DOHH2 (cell line): ENCODE measurements around the gene SMYD5.

Source experiments
- H3F3A ChIP-seq: fragments of 200-600 bp; sonication (generic), shearing (Covaris generic); 2 replicates; pipeline ENCODE4 v1.6.0; 2016; ENCODE audit warnings: antibody characterized with exemption, mild to moderate bottlenecking; ENCODE audit not compliant: control insufficient read depth, insufficient read depth
- H3K27ac ChIP-seq: fragments of 200-600 bp; sonication (generic); 2 replicates; pipeline ENCODE4 v1.5.1; 2014; ENCODE audit warnings: low read depth, mild to moderate bottlenecking, low read length, moderate library complexity
- H3K27me3 ChIP-seq: fragments of 200-600 bp; sonication (generic); 2 replicates; pipeline ENCODE4 v1.6.1; 2014; ENCODE audit warnings: mild to moderate bottlenecking, low read length, mixed read lengths; ENCODE audit not compliant: control insufficient read depth
- H3K36me3 ChIP-seq: fragments of 200-600 bp; sonication (generic); 2 replicates; pipeline ENCODE4 v1.6.1; 2014; ENCODE audit warnings: mild to moderate bottlenecking, low read length, moderate library complexity, mixed read lengths; ENCODE audit not compliant: control insufficient read depth
- H3K4me1 ChIP-seq: fragments of 200-600 bp; sonication (generic); 2 replicates; pipeline ENCODE4 v1.6.1; 2014; ENCODE audit warnings: mild to moderate bottlenecking, low read length, mixed read lengths; ENCODE audit not compliant: control insufficient read depth
- H3K4me2 ChIP-seq: fragments of 200-600 bp; sonication (generic); 2 replicates; pipeline ENCODE4 v1.6.0; 2014; ENCODE audit warnings: mild to moderate bottlenecking, low read length, moderate library complexity
- H3K4me3 ChIP-seq: fragments of 200-600 bp; sonication (generic); 2 replicates; pipeline ENCODE4 v1.5.1; 2014; ENCODE audit warnings: mild to moderate bottlenecking, low read length, mixed read lengths
- H3K79me2 ChIP-seq: fragments of 200-600 bp; sonication (generic); 2 replicates; pipeline ENCODE4 v1.6.1; 2014; ENCODE audit warnings: mild to moderate bottlenecking, low read length, mixed read lengths; ENCODE audit not compliant: control insufficient read depth
- H3K9me2 ChIP-seq: fragments of 200-600 bp; sonication (generic); replicated peaks from 2 replicates; pipeline ENCODE4 v1.6.1; 2014; ENCODE audit warnings: mild to moderate bottlenecking, low read length, mixed read lengths; ENCODE audit not compliant: control insufficient read depth
- H3K9me3 ChIP-seq: fragments of 200-600 bp; sonication (generic); 2 replicates; pipeline ENCODE4 v1.6.1; 2014; ENCODE audit warnings: antibody characterized with exemption, low read length, mixed read lengths; ENCODE audit not compliant: control insufficient read depth, insufficient read depth
- H4K20me1 ChIP-seq: fragments of 200-600 bp; sonication (generic); 2 replicates; pipeline ENCODE4 v1.6.0; 2014; ENCODE audit warnings: low read depth, mild to moderate bottlenecking, antibody characterized with exemption, low read length, moderate library complexity; ENCODE audit not compliant: control insufficient read depth, insufficient read depth
- EZH2phosphoT487 ChIP-seq: fragments of 200-600 bp; sonication (generic); IDR thresholded peaks from 2 replicates; pipeline ENCODE4 v1.6.1; 2017; ENCODE audit warnings: borderline replicate concordance, mild to moderate bottlenecking, antibody characterized with exemption, low read length, moderate library complexity, mixed read lengths
- TF ChIP-seq, protein P1 (sequence below): fragments of 200-600 bp; sonication (generic); IDR thresholded peaks from one replicate; pipeline ENCODE4 v1.5.1; 2014; ENCODE audit warnings: antibody characterized with exemption, mild to moderate bottlenecking, low read depth, low read length; ENCODE audit not compliant: poor library complexity, severe bottlenecking

Gene SMYD5

DNA sequence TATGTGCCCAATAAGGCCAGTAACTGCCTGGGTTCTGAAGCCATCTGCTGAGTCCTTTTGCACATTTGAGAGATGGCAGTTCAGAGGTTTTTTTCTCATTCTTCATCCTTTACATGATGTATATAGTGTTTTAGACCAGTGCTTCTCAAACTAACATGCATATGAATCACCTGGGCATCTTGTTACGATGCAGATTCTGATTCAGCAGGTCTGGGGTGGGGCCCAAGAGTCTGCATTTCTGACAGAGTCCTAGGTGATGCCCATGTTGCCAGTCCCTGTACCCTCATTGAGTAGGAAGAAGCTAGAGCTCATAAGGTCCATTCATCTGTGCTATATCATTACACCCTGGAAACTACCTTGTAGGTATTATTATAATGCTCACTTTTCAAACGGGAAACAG lies 3.8 kb downstream of the SMYD5 start:
- no peaks in the 10 kb centered on the region for H3K9me2 ChIP-seq
- H3K27ac ChIP-seq = no peak overlapping the region
- no peak overlapping the region for H3K4me2 ChIP-seq
- H3K4me1 ChIP-seq = peaks cover 22% of the 10 kb centered on the region
- H3F3A ChIP-seq = peaks cover 3% of the 10 kb centered on the region; the same call in 1 of the 2 replicates
- TF ChIP-seq, protein P1, sequence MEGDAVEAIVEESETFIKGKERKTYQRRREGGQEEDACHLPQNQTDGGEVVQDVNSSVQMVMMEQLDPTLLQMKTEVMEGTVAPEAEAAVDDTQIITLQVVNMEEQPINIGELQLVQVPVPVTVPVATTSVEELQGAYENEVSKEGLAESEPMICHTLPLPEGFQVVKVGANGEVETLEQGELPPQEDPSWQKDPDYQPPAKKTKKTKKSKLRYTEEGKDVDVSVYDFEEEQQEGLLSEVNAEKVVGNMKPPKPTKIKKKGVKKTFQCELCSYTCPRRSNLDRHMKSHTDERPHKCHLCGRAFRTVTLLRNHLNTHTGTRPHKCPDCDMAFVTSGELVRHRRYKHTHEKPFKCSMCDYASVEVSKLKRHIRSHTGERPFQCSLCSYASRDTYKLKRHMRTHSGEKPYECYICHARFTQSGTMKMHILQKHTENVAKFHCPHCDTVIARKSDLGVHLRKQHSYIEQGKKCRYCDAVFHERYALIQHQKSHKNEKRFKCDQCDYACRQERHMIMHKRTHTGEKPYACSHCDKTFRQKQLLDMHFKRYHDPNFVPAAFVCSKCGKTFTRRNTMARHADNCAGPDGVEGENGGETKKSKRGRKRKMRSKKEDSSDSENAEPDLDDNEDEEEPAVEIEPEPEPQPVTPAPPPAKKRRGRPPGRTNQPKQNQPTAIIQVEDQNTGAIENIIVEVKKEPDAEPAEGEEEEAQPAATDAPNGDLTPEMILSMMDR = no peak
- TF ChIP-seq EZH2phosphoT487 = no peak
- peaks cover 49% of the 10 kb centered on the region for H3K79me2 ChIP-seq
- H3K27me3 ChIP-seq = no peaks in the 10 kb centered on the region
- H3K36me3 ChIP-seq = peaks cover 28% of the 10 kb centered on the region
- H4K20me1 ChIP-seq = no peaks in the 10 kb centered on the region
- H3K4me3 ChIP-seq = no peak overlapping the region
- H3K9me3 ChIP-seq = no peaks in the 10 kb centered on the region

DNA sequence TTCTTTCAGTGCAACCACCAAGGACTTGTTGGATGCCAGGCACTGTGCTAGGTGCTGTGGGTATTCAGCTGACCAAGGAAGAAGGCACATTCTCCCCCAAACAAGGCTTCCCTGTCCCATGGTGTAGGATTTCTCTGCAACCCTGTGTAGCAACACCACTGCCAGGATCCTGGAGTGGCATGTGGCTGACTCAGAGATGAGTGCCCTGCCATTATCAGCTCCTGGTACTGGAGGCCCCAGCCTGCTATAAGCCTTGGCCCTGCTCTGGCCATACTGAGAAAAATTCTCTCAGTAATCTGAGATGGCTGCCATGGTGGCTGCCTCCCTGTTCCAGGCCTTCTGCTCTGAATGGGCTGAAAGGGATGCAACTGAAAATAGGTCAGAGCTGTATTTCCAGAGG lies 4.3 kb downstream of the SMYD5 start:
- no peak overlapping the region for H3K4me3 ChIP-seq
- H3F3A ChIP-seq = peaks cover 2% of the 10 kb centered on the region; the same call in 1 of the 2 replicates
- H3K4me2 ChIP-seq = no peak overlapping the region
- no peaks in the 10 kb centered on the region for H3K27me3 ChIP-seq
- H3K9me3 ChIP-seq = no peaks in the 10 kb centered on the region
- TF ChIP-seq, protein P1 = no peak
- no peak for TF ChIP-seq EZH2phosphoT487
- peaks cover 30% of the 10 kb centered on the region for H3K36me3 ChIP-seq
- no peaks in the 10 kb centered on the region for H4K20me1 ChIP-seq
- H3K79me2 ChIP-seq = peaks cover 49% of the 10 kb centered on the region
- H3K4me1 ChIP-seq = peaks cover 17% of the 10 kb centered on the region
- no peak overlapping the region for H3K27ac ChIP-seq
- H3K9me2 ChIP-seq = no peaks in the 10 kb centered on the region

DNA sequence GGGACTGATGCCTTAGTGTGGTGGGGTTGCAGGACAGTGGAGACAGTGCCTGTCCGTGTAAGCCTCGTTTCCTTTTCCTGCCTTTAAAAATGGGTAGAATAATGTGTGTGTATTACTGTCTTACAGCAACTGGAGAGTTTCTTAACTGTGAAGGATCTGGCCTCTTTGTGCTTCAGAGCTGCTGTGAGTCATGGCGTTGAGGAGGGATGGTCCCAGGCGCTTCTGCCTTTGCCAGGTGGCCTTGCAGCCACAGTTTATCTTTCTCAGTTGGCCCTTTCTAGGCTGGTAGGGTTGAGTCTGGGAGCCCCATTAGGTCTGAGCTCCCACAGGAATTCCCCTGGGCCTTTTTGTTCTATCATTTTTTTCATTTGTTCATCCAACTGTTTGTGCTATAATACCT lies 9.8 kb downstream of the SMYD5 start:
- Histone ChIP-seq H4K20me1 (no peaks in the 10 kb centered on the region), H3K27me3 (no peaks in the 10 kb centered on the region), H3K9me2 (no peaks in the 10 kb centered on the region), H3K9me3 (no peaks in the 10 kb centered on the region), H3K4me2 (no peak overlapping the region), H3K79me2 (peaks cover 2% of the 10 kb centered on the region), H3K4me1 (no peaks in the 10 kb centered on the region), H3K27ac (no peak overlapping the region), H3K4me3 (no peak overlapping the region), H3K36me3 (peaks cover 61% of the 10 kb centered on the region), H3F3A (no peaks in the 10 kb centered on the region)
- TF ChIP-seq, protein P1 = no peak
- TF ChIP-seq EZH2phosphoT487 = no peak
